Measurements from ENCODE around the gene CNOT3.
A peak's percentile ranks its signal among the peaks of the same experiment; 100 is the strongest.
"Not testable (repeated sequence)": the region's sequence is repeated elsewhere in the genome, so short reads cannot be mapped to it uniquely, and the experiment has no call there.

CNOT3 gene

GRCh38 chr19:54137699-54138488 is at the start of gene CNOT3:
TSS of gene CNOT3 (plus strand) at chr19:54137762. CDS start at chr19:54142979, 5,217 bp downstream.
- H3K9me3 ChIP-seq (ENCODE audit: control insufficient read depth in 2 of 2, low read length in 2 of 2), result no peaks in the 10 kb centered on the region
- H3K4me1 ChIP-seq (ENCODE audit: control insufficient read depth in 2 of 2, insufficient read depth in 2 of 2, low read length in 2 of 2), result peaks cover 23% of the 10 kb centered on the region in 2 donors
- H3K27me3 ChIP-seq (ENCODE audit: control insufficient read depth in 2 of 2, insufficient read depth in 2 of 2, low read length in 2 of 2), result no peaks in the 10 kb centered on the region
- H3K9ac ChIP-seq (ENCODE audit: low read depth in 1 of 2, low read length in 2 of 2), result peak within 1 kb of the TSS; percentile 74 to 83
- H3K4me3 ChIP-seq (ENCODE audit: low read length in 2 of 2), result peak within 1 kb of the TSS; percentile 77 to 88
- peak within 1 kb of the TSS; percentile 85 for H3K27ac ChIP-seq (ENCODE audit: low read depth in 2 of 2, low read length in 2 of 2)
- peaks cover 14 to 18% of the 10 kb centered on the region in 2 donors for H3K36me3 ChIP-seq (ENCODE audit: control insufficient read depth in 2 of 2, insufficient read depth in 2 of 2, low read length in 2 of 2)

GRCh38 chr19:54094426-54095000 is 43.0 kb upstream of the CNOT3 start:
- H3K4me1 ChIP-seq (ENCODE audit: control insufficient read depth in 2 of 2, insufficient read depth in 2 of 2, low read length in 2 of 2), result peaks cover 4 to 6% of the 10 kb centered on the region in 2 donors
- no peak overlapping the region for H3K9ac ChIP-seq (ENCODE audit: low read depth in 1 of 2, low read length in 2 of 2)
- H3K27me3 ChIP-seq (ENCODE audit: control insufficient read depth in 2 of 2, insufficient read depth in 2 of 2, low read length in 2 of 2), result peaks cover 4 to 11% of the 10 kb centered on the region in 2 donors
- no peaks in the 10 kb centered on the region for H3K36me3 ChIP-seq (ENCODE audit: control insufficient read depth in 2 of 2, insufficient read depth in 2 of 2, low read length in 2 of 2)
- no peak overlapping the region for H3K4me3 ChIP-seq (ENCODE audit: low read length in 2 of 2)
- H3K9me3 ChIP-seq (ENCODE audit: control insufficient read depth in 2 of 2, low read length in 2 of 2), result no peaks in the 10 kb centered on the region
- no peak overlapping the region for H3K27ac ChIP-seq (ENCODE audit: low read depth in 2 of 2, low read length in 2 of 2)

- Histone ChIP-seq H3K4me3 (ENCODE audit: low read length in 2 of 2) (peak overlapping the region in 1 of 2 donors; percentile 19), H3K4me1 (ENCODE audit: control insufficient read depth in 2 of 2, insufficient read depth in 2 of 2, low read length in 2 of 2) (peaks cover 4 to 6% of the 10 kb centered on the region in 2 donors), H3K9me3 (ENCODE audit: control insufficient read depth in 2 of 2, low read length in 2 of 2) (no peaks in the 10 kb centered on the region), H3K27me3 (ENCODE audit: control insufficient read depth in 2 of 2, insufficient read depth in 2 of 2, low read length in 2 of 2) (peaks cover 4 to 11% of the 10 kb centered on the region in 2 donors), H3K36me3 (ENCODE audit: control insufficient read depth in 2 of 2, insufficient read depth in 2 of 2, low read length in 2 of 2) (no peaks in the 10 kb centered on the region), H3K9ac (ENCODE audit: low read depth in 1 of 2, low read length in 2 of 2) (peak overlapping the region in 1 of 2 donors; percentile 29), H3K27ac (ENCODE audit: low read depth in 2 of 2, low read length in 2 of 2) (no peak overlapping the region)
Measured at GRCh38 chr19:54095136-54095858, 42.3 kb upstream of the CNOT3 start.

- H3K27ac ChIP-seq (ENCODE audit: low read depth in 2 of 2, low read length in 2 of 2); H3K9me3 ChIP-seq (ENCODE audit: control insufficient read depth in 2 of 2, low read length in 2 of 2); H3K4me1 ChIP-seq (ENCODE audit: control insufficient read depth in 2 of 2, insufficient read depth in 2 of 2, low read length in 2 of 2); H3K36me3 ChIP-seq (ENCODE audit: control insufficient read depth in 2 of 2, insufficient read depth in 2 of 2, low read length in 2 of 2): not testable (repeated sequence)
- H3K4me3 ChIP-seq (ENCODE audit: low read length in 2 of 2), result peak overlapping the region; percentile 52 to 54
- peaks cover 4 to 11% of the 10 kb centered on the region in 2 donors for H3K27me3 ChIP-seq (ENCODE audit: control insufficient read depth in 2 of 2, insufficient read depth in 2 of 2, low read length in 2 of 2)
- H3K9ac ChIP-seq (ENCODE audit: low read depth in 1 of 2, low read length in 2 of 2), result peak overlapping the region in 1 of 2 donors; percentile 40
Measured at GRCh38 chr19:54095859-54096616, 41.5 kb upstream of the CNOT3 start.

- Histone ChIP-seq H3K9ac (ENCODE audit: low read depth in 1 of 2, low read length in 2 of 2) (peak overlapping the region in 1 of 2 donors; percentile 40), H3K4me1 (ENCODE audit: control insufficient read depth in 2 of 2, insufficient read depth in 2 of 2, low read length in 2 of 2) (peaks cover 4 to 6% of the 10 kb centered on the region in 2 donors), H3K36me3 (ENCODE audit: control insufficient read depth in 2 of 2, insufficient read depth in 2 of 2, low read length in 2 of 2) (no peaks in the 10 kb centered on the region), H3K27ac (ENCODE audit: low read depth in 2 of 2, low read length in 2 of 2) (no peak overlapping the region), H3K4me3 (ENCODE audit: low read length in 2 of 2) (peak overlapping the region; percentile 45 to 54), H3K9me3 (ENCODE audit: control insufficient read depth in 2 of 2, low read length in 2 of 2) (no peaks in the 10 kb centered on the region), H3K27me3 (ENCODE audit: control insufficient read depth in 2 of 2, insufficient read depth in 2 of 2, low read length in 2 of 2) (peaks cover 4 to 11% of the 10 kb centered on the region in 2 donors)
Measured at GRCh38 chr19:54096617-54097106, 40.9 kb upstream of the CNOT3 start.

- H3K9ac ChIP-seq (ENCODE audit: low read depth in 1 of 2, low read length in 2 of 2), result no peak overlapping the region
- H3K9me3 ChIP-seq (ENCODE audit: control insufficient read depth in 2 of 2, low read length in 2 of 2), result no peaks in the 10 kb centered on the region
- peaks cover 13 to 16% of the 10 kb centered on the region in 2 donors for H3K4me1 ChIP-seq (ENCODE audit: control insufficient read depth in 2 of 2, insufficient read depth in 2 of 2, low read length in 2 of 2)
- no peaks in the 10 kb centered on the region for H3K36me3 ChIP-seq (ENCODE audit: control insufficient read depth in 2 of 2, insufficient read depth in 2 of 2, low read length in 2 of 2)
- peaks cover 4 to 11% of the 10 kb centered on the region in 2 donors for H3K27me3 ChIP-seq (ENCODE audit: control insufficient read depth in 2 of 2, insufficient read depth in 2 of 2, low read length in 2 of 2)
- H3K4me3 ChIP-seq (ENCODE audit: low read length in 2 of 2), result no peak overlapping the region
- no peak overlapping the region for H3K27ac ChIP-seq (ENCODE audit: low read depth in 2 of 2, low read length in 2 of 2)
Measured at GRCh38 chr19:54099190-54099902, 38.2 kb upstream of the CNOT3 start.

- not testable (repeated sequence) for H3K27me3 ChIP-seq (ENCODE audit: control insufficient read depth in 2 of 2, insufficient read depth in 2 of 2, low read length in 2 of 2); H3K9ac ChIP-seq (ENCODE audit: low read depth in 1 of 2, low read length in 2 of 2); H3K27ac ChIP-seq (ENCODE audit: low read depth in 2 of 2, low read length in 2 of 2); H3K36me3 ChIP-seq (ENCODE audit: control insufficient read depth in 2 of 2, insufficient read depth in 2 of 2, low read length in 2 of 2); H3K9me3 ChIP-seq (ENCODE audit: control insufficient read depth in 2 of 2, low read length in 2 of 2); H3K4me3 ChIP-seq (ENCODE audit: low read length in 2 of 2)
- peaks cover 13 to 16% of the 10 kb centered on the region in 2 donors for H3K4me1 ChIP-seq (ENCODE audit: control insufficient read depth in 2 of 2, insufficient read depth in 2 of 2, low read length in 2 of 2)
Measured at GRCh38 chr19:54099903-54100255, 37.7 kb upstream of the CNOT3 start.

- Histone ChIP-seq H3K27ac (ENCODE audit: low read depth in 2 of 2, low read length in 2 of 2) (no peak within 1 kb of the TSS), H3K4me3 (ENCODE audit: low read length in 2 of 2) (no peak within 1 kb of the TSS), H3K36me3 (ENCODE audit: control insufficient read depth in 2 of 2, insufficient read depth in 2 of 2, low read length in 2 of 2) (peaks cover 0 to 3% of the 10 kb centered on the region in 2 donors), H3K9ac (ENCODE audit: low read depth in 1 of 2, low read length in 2 of 2) (no peak within 1 kb of the TSS), H3K27me3 (ENCODE audit: control insufficient read depth in 2 of 2, insufficient read depth in 2 of 2, low read length in 2 of 2) (peaks cover 0 to 6% of the 10 kb centered on the region in 2 donors), H3K4me1 (ENCODE audit: control insufficient read depth in 2 of 2, insufficient read depth in 2 of 2, low read length in 2 of 2) (peaks cover 13 to 16% of the 10 kb centered on the region in 2 donors), H3K9me3 (ENCODE audit: control insufficient read depth in 2 of 2, low read length in 2 of 2) (no peaks in the 10 kb centered on the region)
Measured at GRCh38 chr19:54100561-54100960, 37.0 kb upstream of the CNOT3 start, which contains the start of gene OSCAR. TSS of gene OSCAR (minus strand) at chr19:54100803. CDS start at chr19:54100792, 11 bp downstream.
